ENCODE measurements around the gene FBXL12. TPM values are rescaled to one million over a fixed set of nuclear protein-coding genes. Genes with fewer than 3 reads are reported as not detected.

Gene FBXL12
- total and polyA plus RNA-seq, 7 donors, result 14.8 to 31.9 (median 22.4) TPM

DNA sequence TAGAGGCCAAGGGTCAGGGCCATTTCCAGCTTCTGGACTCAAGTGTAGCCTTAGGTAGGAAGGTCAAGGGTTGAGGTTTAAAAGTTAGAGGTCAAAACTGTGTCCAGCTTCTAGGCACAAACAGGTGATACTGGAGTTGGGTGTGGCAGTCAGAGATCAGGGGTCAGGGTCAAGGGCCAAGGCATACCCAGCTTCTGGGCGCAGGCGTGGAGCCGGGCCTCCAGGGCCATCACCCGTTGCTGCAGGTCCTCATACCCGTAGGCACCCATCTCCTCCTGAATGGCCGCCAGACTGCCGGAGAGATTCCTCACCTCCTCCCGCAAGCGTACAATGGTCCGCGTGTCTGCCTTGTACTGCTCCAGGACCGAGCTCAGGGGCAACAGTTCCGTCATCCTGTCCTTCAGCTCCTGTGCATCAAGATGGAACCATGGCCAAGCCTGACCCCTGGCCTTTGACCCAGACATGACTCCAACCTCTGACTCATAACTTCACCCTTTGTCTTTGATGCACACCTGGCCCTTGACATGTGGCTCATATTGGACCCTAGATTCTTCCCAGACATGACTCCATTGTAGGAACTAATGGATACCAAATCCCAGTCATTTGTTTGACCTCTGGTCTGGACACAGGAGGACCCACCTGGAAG is 38.3 kb upstream of the FBXL12 start:
- Histone ChIP-seq H3K4me3 (no peak overlapping the region), H3K27ac (no peak overlapping the region), H3K36me3 (peaks cover 0 to 5% (median 0%) of the 10 kb centered on the region in 4 donors), H3K9me3 (no peaks in the 10 kb centered on the region), H3K27me3 (no peaks in the 10 kb centered on the region), H3K4me1 (no peaks in the 10 kb centered on the region)
- DNase-seq, result no peak
- TF ChIP-seq POLR2AphosphoS5 (IDR thresholded peaks at IDR 0.05) (no peak), EP300 (IDR thresholded peaks at IDR 0.05) (no peak), POLR2A (IDR thresholded peaks at IDR 0.05) (no peak)
- TF ChIP-seq, protein P1, sequence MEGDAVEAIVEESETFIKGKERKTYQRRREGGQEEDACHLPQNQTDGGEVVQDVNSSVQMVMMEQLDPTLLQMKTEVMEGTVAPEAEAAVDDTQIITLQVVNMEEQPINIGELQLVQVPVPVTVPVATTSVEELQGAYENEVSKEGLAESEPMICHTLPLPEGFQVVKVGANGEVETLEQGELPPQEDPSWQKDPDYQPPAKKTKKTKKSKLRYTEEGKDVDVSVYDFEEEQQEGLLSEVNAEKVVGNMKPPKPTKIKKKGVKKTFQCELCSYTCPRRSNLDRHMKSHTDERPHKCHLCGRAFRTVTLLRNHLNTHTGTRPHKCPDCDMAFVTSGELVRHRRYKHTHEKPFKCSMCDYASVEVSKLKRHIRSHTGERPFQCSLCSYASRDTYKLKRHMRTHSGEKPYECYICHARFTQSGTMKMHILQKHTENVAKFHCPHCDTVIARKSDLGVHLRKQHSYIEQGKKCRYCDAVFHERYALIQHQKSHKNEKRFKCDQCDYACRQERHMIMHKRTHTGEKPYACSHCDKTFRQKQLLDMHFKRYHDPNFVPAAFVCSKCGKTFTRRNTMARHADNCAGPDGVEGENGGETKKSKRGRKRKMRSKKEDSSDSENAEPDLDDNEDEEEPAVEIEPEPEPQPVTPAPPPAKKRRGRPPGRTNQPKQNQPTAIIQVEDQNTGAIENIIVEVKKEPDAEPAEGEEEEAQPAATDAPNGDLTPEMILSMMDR (IDR thresholded peaks at IDR 0.05), result no peak
- intact Hi-C loops (cut with DNase I), result no loop called here
- 96 to 97% methylated on average over 13 of the region's 13 CpGs for WGBS, 2 donors

DNA sequence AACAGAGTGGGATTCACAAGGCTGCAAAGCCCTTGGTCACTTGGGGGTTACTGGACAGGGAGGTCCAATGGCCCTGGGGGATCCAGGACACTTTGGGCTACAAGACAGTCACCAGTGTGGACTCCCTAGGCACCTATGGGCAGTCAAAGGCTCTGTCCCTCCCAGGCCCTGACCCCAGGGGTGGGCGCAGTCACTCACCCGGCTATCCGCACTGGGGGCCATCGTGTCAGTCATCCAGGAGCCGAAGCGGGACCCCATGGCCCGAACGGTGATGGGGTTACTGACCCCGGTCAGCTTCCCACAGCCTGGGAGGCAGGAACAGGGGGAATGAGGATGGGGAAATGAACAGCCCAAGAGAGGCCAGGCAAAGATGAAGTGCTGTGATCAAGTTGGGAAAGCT is 37.7 kb upstream of the FBXL12 start:
- Histone ChIP-seq H3K36me3 (peaks cover 0 to 5% (median 0%) of the 10 kb centered on the region in 4 donors), H3K27me3 (no peaks in the 10 kb centered on the region), H3K27ac (no peak overlapping the region), H3K9me3 (no peaks in the 10 kb centered on the region), H3K4me1 (no peaks in the 10 kb centered on the region), H3K4me3 (no peak overlapping the region)
- TF ChIP-seq POLR2A (IDR thresholded peaks at IDR 0.05) (no peak), EP300 (IDR thresholded peaks at IDR 0.05) (no peak), POLR2AphosphoS5 (IDR thresholded peaks at IDR 0.05) (no peak)
- TF ChIP-seq, protein P1 (IDR thresholded peaks at IDR 0.05), result no peak
- 97% methylated on average over 9 of the region's 9 CpGs for WGBS, 2 donors
- DNase-seq, result no peak
- intact Hi-C loops (cut with DNase I), result no loop called here

DNA sequence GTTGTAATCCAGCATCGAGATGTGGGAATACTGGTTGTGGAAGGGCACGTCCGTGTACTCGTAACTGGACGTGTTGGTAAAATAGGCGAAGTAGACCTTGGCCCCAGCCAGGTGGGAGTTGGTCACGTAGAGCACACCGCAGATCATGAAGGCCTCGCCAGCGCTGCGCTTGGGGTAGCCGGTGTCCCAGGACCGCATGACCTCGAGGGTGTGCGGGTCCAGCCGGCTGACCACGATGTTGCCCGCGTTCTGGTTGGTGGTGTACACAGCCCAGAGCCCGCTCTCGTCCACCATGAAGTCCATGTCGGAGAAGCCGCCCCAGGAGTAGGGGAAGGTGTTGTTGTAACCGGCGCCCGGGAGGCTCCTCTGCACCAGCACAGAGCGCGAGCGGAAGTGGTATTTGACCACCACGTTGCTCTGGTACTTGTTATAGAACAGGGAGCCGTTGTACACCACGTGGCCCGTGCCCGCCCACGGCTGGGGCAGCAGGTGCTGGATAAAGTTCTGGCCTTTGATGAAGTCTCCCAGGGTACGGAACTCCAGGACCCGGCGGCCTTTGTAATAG is 35.5 kb upstream of the FBXL12 start:
- Histone ChIP-seq H3K4me3 (no peak overlapping the region), H3K36me3 (peaks cover 0 to 5% (median 0%) of the 10 kb centered on the region in 4 donors), H3K27me3 (no peaks in the 10 kb centered on the region), H3K4me1 (peaks cover 0 to 17% (median 11%) of the 10 kb centered on the region in 4 donors), H3K9me3 (no peaks in the 10 kb centered on the region), H3K27ac (no peak overlapping the region)
- DNase-seq, result no peak
- WGBS, 2 donors, result 96 to 98% methylated on average over 38 of the region's 38 CpGs
- TF ChIP-seq POLR2AphosphoS5 (IDR thresholded peaks at IDR 0.05) (no peak), POLR2A (IDR thresholded peaks at IDR 0.05) (no peak), EP300 (IDR thresholded peaks at IDR 0.05) (no peak)
- TF ChIP-seq, protein P1 (IDR thresholded peaks at IDR 0.05), result no peak
- intact Hi-C loops (cut with DNase I), result no loop called here

DNA sequence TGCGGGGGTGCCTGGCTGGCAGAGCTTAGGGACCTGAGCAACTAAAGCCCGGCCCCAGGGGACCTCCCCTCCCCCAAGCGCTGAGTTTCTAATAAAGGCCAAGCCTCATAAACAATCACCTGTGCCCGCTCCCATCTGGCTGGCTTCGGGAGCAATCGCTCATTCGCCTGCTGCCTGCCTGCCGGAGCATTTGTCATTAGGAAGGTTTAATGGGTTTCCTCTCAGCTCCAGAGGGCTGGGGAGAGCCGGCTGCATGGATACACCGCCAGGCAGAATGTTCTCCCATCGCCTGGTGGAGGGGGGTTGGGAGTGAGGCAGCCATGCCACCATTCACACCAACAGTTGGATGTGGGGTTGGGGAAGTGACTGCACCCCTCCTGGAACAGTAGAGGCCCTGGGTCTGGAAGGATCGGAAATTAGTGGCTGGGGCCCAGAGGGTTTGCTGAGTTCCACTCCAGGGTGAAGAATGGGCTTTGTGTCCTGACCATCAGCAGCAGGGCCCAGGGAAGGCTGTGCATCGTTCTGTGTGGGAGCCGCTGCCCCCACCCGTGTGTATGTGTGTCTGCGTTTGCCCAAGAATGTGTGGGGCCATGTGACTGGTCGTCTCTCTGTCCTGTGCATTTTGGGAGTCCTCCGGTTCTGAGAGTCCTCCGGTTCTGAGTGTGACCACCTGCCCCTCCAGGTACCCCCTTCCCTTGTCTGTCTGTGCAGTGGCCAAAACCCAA is 31.5 kb upstream of the FBXL12 start:
- peaks cover 0 to 34% (median 8%) of the 10 kb centered on the region in 4 donors for H3K36me3 ChIP-seq
- 78 to 86% methylated on average over 19 of the region's 19 CpGs for WGBS, 2 donors

More for the DNA sequence above, 31.5 kb upstream of the FBXL12 start:
- Histone ChIP-seq H3K4me3 (no peak overlapping the region), H3K9me3 (no peaks in the 10 kb centered on the region), H3K4me1 (peaks cover 0 to 34% (median 24%) of the 10 kb centered on the region in 4 donors), H3K27ac (peak overlapping the region in 1 of 4 donors; percentile 48), H3K27me3 (no peaks in the 10 kb centered on the region)
- DNase-seq, result no peak
- intact Hi-C loops (cut with DNase I), result no loop called here
- TF ChIP-seq EP300 (IDR thresholded peaks at IDR 0.05), result no peak
- TF ChIP-seq, protein P1 (IDR thresholded peaks at IDR 0.05), result no peak
- TF ChIP-seq POLR2AphosphoS5 (IDR thresholded peaks at IDR 0.05), result peak in 1 of 4 donors; percentile 34

Measured in sigmoid colon (tissue), 7 donors.